H1 (cell line): ENCODE data around the gene SLIRP.

Experiments used
- EZH2 ChIP-seq: fragments of 200-600 bp; sonication (generic); IDR thresholded peaks from 2 replicates; pipeline ENCODE4 v1.7.1; 2012; ENCODE audit warnings: low read depth, mild to moderate bottlenecking, moderate library complexity, low read length, inconsistent platforms; ENCODE audit not compliant: severe bottlenecking
- SIX5 ChIP-seq: IDR thresholded peaks from 2 replicates; pipeline ENCODE4 v1.6.1; 2011; ENCODE audit warnings: mild to moderate bottlenecking, low read depth, low read length
- TF ChIP-seq, protein P1 (sequence below), 3 experiments: IDR thresholded peaks; 1 replicate in 2 of 3; 2 replicates in 1 of 3; pipeline versions ENCODE4 v1.5.1 to v1.6.1; 2011; ENCODE audit warnings: low read length in 3 of 3, mild to moderate bottlenecking in 3 of 3, inconsistent platforms in 2 of 3, low read depth in 1 of 3, moderate library complexity in 1 of 3; ENCODE audit not compliant: insufficient read depth in 1 of 3; ENCODE audit errors: control extremely low read depth in 1 of 3

DNA sequence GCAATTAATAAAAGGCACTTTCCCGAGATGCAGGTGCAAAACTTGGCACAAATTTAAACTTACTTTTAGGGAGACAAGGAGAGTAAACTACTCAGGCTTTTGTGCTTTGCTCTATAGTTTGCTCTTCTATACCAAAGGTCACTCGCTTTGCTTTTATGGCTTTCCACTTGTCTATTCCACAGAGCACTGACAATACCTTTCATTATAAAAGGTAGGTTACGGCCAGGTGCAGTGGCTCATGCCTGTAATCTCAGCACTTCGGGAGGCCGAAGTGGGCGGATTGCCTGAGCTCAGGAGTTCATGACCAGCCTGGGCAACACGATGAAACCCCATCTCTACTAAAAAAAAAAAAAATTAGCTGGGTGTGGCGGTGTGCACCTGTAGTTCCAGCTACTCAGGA is 33.0 kb upstream of the SLIRP start:
- TF ChIP-seq SIX5, result no peak
- TF ChIP-seq, protein P1, sequence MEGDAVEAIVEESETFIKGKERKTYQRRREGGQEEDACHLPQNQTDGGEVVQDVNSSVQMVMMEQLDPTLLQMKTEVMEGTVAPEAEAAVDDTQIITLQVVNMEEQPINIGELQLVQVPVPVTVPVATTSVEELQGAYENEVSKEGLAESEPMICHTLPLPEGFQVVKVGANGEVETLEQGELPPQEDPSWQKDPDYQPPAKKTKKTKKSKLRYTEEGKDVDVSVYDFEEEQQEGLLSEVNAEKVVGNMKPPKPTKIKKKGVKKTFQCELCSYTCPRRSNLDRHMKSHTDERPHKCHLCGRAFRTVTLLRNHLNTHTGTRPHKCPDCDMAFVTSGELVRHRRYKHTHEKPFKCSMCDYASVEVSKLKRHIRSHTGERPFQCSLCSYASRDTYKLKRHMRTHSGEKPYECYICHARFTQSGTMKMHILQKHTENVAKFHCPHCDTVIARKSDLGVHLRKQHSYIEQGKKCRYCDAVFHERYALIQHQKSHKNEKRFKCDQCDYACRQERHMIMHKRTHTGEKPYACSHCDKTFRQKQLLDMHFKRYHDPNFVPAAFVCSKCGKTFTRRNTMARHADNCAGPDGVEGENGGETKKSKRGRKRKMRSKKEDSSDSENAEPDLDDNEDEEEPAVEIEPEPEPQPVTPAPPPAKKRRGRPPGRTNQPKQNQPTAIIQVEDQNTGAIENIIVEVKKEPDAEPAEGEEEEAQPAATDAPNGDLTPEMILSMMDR (IDR thresholded peaks at IDR 0.05; ENCODE audit: control extremely low read depth in 1 of 3, insufficient read depth in 1 of 3, low read depth in 1 of 3, low read length in 3 of 3), result no peak
- TF ChIP-seq EZH2, result no peak
